PC-9 (cell line): ENCODE measurements around the gene CEP57.

Experiments used
- EZH2 ChIP-seq: fragments of 200-600 bp; sonication (generic); IDR thresholded peaks from 2 replicates; pipeline ENCODE4 v1.8.0; 2017; ENCODE audit warnings: antibody characterized with exemption, low read depth
- TF ChIP-seq, protein P1 (sequence below): fragments of 200-600 bp; sonication (generic); conservative IDR thresholded peaks from 2 replicates; pipeline ENCODE4 v1.6.1; 2017; ENCODE audit warnings: mixed run types, antibody characterized with exemption, mild to moderate bottlenecking, moderate library complexity

- TF ChIP-seq EZH2 = no peak
- TF ChIP-seq, protein P1, sequence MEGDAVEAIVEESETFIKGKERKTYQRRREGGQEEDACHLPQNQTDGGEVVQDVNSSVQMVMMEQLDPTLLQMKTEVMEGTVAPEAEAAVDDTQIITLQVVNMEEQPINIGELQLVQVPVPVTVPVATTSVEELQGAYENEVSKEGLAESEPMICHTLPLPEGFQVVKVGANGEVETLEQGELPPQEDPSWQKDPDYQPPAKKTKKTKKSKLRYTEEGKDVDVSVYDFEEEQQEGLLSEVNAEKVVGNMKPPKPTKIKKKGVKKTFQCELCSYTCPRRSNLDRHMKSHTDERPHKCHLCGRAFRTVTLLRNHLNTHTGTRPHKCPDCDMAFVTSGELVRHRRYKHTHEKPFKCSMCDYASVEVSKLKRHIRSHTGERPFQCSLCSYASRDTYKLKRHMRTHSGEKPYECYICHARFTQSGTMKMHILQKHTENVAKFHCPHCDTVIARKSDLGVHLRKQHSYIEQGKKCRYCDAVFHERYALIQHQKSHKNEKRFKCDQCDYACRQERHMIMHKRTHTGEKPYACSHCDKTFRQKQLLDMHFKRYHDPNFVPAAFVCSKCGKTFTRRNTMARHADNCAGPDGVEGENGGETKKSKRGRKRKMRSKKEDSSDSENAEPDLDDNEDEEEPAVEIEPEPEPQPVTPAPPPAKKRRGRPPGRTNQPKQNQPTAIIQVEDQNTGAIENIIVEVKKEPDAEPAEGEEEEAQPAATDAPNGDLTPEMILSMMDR = no peak
Measured at GRCh38 chr11:95760941-95761340, 29.4 kb upstream of the CEP57 start.
